Dermis blood vessel endothelial cell (primary cell): ENCODE results near the gene B3GAT1. TPM values are rescaled to one million over a fixed set of nuclear protein-coding genes. Genes with fewer than 3 reads are reported as not detected.

ENCODE experiments used
- DNase-seq: peaks from one replicate; pipeline ENCODE4 v3.0.0; 2010
- total RNA-seq: library from RNA; depleted of rRNA; stranded (reverse); fragments of >200 nt; gene quantifications from 2 replicates; pipeline ENCODE4 v1.2.3, GENCODE V29; 2014

Gene B3GAT1
- total RNA-seq, 1 donor from 2014 or later: not detected

DNA sequence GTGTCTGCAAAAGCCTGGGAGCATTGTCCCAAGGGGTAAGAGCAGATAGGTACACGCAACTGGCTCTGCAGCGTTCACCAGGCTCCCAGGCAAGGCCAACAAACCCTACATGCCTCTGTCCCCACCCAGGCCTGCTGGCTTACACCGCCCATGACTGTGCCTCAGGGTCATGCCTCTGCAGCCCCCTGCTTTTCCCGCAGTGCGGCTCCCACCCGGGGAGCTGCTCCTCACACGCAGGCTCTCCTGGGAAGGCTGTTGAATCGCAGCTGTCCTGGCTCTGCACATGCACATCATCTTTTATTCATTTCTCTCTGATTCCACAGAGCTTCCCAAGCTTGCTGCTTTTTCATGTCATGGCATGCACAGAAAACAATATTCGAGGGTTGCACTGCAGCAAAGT, 29.2 kb upstream of the B3GAT1 start:
- DNase-seq: no peak

DNA sequence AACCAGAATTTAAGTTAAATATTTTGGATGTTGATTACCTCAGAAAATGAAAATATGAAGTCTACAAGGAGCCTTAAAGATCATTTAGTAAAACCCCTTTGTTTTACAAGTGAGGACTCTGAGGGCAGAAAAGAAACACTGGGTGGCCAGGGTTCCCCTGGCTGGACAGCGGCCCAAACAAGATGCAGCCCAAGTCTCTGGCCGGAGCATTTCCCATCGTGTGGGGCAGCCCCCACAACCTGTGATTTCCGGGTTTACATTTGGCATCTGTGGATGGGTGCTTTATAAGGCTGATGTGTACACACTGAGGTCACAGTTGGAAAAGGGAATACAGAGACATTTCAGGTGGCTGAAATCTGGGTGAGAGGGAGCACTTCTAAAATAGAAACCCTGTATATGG, 28.8 kb upstream of the B3GAT1 start:
- no peak for DNase-seq

DNA sequence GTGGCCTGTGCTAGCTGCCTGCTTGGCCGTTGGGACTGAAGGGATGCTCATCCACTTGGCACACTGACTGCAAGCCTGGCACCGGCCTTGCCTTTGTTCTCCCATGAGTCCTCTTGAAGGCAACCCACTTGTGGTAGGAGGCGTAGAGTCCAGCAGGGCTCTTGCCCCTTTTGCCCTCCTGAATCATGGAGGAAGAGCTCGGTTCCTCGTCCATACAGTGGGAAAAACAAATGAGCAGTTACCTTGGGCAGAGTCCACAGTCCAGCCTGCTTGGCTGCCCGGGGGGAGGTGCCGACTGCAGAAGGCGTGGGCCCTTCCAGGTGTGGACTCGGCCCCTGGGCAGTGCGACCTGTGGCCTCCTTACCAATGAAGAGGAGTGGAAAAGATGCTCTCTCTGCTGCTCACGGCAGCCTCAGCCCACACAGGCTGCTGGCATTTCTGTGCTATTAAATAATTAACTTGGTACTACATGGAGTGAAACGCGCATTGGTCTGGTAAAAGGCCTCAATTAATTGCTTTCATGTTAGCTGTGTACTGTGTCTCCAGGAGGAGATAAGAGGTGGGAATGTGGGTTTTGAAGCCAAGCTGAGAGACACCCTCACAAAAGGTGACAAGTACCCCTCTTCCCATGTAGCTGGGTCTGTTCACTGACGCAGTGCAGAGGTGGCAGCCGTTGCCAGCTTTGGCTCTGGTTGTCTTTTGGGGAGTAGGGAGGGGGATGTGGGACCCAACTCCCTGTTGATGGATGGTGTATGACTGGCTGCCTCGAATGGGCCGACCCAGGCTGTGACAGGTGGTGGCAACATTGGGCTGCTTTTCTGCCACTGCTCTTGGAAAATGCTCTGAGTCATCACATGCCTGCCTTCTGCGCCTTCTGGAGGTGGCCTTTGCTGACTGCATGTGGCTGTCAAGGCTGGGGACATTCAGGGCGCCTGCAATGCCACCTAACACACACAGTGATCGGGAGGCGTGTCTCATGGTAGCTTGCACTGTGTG, 26.8 kb upstream of the B3GAT1 start:
- no peak for DNase-seq

DNA sequence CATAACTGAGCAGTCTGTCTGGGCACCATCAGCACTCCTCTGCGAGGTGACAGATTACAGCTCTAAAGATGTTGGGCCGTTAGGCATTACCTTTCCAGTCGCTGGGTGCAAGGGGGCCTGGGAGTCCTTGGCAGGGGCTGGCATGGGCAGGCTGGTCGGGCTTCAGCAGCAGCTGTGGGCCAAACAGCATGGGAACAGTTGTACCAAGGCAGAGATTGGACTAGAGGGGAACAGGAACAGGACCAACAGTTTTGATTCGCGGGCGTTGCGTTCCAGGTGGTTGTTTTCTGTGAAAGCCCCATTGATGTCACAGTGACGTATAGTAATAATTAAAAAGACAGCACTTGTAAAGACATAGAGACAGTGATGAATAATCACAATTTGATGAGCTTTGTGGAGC, 25.8 kb upstream of the B3GAT1 start:
- DNase-seq: no peak

DNA sequence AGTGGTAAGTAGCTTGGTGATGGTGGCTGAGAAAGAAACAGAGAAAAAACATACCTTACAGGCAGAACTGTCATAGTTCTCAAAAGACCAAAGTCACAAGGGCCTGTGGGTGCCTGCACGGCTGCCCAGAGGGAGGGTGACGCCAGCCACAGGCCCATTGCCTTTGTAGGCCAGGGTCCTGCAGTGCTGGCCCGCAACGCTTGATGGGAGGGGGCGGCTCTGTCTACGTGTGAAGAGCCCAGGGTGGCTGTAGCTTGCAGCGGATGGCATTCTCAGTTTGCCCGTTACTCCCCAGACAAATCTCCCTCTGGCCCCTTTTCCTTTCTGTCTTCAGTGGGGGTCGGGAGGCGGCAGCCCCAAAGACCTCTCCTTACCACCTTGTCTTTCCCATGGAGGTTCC, 24.7 kb upstream of the B3GAT1 start:
- no peak for DNase-seq

DNA sequence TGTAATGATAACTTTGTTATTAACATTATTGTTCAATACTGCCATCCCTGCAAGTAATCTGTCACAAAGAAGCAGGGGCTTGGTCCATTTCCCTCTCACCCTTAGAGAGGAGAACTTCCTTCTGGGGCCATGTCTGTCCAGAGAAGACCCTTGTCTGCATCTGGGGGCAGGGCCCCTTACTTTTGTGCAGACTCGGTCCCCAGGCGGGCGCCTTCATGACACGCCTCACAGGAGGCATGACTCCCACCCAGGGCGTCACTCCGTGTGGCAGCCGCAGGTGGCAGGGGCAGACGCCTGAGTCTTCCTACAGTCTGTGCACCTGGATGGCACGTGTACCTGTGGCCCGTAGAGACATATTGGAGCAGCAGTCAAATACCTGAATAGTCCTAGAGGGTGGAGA, 21.8 kb upstream of the B3GAT1 start:
- no peak for DNase-seq

DNA sequence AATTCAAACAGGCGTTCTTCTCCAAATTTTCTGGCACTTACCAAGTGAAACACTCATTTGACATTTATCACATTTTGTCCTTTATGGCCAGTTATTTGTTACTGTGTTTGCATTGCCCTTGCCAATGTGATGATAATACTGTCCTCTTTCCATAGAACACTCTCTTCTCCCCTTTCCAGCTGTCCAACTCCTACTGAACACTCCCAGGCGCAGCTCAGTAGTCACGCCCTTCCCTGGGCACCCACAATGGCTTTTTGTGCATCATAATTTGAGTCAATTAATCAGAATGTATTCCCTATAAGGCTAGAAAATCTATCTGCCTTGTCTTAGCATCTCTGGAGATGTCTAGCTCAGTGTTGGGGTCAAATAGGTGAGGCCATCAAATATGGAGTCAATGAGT, 21.2 kb upstream of the B3GAT1 start:
- no peak for DNase-seq

DNA sequence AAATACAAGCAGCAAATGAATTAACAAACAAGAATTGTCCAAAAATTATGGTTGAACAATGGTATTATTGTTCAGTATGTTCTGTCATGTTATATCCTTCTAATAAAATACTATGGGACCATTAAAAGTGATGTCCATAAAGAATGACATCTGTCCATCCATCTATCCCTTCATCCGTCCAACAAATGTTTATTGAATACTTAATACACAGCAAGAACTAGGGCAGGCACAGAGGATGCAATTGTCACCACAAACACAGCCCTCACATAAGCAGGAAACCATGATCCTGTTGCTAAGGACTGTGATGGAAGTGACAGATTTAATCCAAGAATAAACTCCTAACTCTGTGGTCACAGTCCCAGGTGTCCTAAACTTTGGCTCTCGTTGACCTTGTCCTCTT, 20.7 kb upstream of the B3GAT1 start:
- no peak for DNase-seq

DNA sequence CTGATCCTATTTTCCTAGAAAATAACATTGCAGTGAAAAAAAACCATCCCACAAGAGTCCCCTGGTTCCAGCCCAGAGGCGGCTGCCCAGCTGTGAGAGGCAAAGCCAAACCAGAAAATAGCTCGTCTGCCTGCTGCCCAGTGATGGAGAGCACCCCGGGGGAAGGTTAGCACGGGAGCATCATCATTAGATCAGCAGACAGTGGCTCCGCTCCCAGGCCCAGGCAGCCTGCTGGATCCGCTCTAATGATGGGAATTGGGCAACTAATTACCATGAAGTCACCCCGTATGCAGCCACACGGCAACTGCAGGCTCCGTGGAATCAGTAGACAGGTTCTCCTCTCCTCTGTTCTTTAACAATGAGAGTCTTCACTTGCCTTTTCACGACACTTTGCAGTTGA, 17.1 kb upstream of the B3GAT1 start:
- no peak for DNase-seq

DNA sequence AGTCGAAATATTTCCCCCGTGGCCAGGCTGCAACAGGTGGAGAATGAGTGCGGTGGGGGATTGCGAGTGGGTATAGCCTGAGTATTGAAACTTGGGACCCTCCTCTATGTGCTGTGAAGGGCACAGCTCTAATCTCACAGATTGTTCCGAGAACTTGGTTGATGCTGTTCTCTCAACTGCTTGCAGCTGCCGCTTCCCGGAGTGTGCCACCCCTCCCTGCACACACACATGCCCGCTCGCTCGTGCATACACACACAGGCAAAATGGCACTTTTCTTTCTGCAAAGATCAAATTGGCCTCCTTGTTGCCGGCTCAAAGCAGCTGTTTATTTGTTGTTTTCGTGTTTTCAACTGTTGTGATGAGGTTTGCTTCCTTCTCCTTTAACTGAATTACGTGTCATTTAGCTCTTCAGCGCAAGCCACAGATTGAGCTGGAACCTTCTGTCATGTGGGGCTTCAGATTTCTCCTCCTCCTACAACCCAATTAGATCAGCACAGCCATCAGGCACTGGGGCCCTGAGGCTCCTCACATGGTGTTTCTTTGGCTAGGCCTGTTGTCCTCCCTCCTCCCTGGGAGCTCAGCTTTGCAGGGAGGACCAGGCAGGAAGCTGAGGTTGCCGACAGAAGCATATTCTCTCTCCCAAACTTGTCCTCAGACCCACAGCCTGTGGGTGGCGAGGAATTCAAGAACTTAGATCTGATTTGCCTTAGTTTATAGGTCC, 13.9 kb upstream of the B3GAT1 start:
- DNase-seq: no peak

DNA sequence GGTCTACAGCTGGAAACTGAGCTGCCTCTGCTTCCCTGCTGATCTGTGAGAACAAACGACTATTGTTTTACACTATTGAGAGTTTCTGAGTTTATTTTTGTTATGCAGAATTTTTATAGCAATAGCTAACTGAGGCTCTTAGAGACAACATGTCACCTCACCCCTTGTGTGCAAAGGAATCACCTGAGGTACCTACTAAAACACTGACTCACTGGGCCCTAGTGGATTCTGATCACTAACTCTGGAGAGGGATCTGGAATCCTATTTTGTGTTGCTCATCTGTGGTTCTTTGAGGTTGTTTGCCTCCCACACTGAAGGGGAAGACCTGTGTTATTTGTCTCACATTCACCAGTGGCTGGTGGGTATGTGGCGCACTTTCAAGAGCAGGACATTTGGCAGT, 13.4 kb upstream of the B3GAT1 start:
- no peak for DNase-seq

DNA sequence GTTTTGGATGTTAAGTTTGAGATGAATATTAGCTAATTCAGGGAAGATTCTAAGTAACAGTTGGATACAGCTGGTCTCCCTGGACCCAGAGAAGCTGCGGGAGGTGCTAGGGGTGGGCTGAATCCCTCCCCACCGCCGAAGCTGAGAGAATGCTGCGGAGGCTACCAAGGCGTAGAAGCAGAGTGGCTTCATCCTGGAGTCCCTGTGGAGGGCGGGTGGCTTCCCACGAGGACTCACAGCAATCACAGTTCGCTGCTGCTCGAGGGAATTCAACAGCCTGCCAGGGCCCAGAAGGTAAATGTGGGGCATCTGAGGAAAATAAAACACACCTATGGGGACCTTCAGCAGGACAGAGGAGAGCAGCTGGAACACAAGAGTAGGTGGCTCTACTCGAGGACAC, 11.1 kb upstream of the B3GAT1 start:
- DNase-seq: no peak

DNA sequence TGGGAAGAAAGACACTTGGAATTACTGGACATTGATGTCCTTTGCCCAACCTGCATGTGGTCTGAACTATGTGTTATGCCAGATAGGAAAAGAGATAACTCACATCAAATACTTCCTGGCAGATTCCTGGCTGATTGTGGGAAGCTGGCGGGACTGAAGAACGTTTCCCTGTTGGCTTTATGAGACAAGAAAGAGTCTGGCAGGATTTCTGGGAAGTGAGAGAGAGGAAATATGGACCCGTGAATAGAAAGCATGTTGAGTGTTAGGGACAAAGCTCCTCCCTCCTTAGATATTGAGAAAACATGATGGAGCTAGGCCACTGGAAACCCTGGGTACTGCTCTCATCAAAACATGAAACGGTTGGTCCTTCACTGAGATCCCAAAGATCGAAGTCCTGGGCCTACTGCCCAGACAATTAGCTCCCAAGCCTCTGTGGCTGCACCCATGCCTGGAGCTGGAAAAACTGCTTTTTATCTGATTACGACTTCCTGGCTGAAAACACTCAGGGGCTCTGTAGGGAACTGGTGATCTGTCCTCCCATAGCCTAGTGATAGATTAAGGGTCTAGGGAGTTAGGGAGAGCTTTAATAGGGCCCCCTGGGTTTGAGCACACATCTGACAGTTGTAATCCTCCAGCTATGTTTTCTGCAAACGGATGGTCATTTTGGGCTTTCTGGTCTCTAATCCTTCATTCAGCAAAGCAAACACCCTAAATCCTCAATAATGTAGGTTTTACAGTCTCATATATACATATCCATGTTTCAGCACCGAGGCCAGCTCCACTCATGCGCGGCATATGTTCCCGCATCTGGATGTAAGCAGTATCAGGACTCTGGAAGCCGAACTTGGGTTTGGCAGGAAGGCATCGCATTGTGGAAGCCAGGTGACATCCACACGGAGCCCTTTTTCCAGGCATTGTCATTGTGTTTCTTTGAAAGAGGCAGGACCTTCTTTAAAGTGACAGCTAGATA, 6.1 kb upstream of the B3GAT1 start:
- peak; percentile 31 for DNase-seq

DNA sequence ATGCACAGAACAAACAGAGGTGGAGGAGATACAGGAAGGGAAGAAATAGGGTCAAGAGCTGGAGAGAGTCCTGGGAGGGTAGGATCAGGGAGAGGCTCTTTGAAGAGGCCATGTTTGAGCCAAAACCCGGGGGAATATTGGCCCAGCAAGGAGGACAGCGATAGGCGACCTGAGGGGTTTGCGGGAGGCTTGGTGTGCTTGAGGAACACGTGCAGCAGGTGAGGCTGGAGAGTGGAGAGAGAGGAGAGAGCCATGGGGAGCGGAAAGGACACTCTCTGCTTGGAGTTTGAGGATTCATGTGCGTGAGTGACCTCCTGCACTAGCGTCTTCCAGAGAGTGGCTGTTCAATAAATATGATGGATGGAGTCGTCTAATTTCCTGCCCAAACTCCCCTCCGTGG, 4.7 kb upstream of the B3GAT1 start:
- DNase-seq: no peak

DNA sequence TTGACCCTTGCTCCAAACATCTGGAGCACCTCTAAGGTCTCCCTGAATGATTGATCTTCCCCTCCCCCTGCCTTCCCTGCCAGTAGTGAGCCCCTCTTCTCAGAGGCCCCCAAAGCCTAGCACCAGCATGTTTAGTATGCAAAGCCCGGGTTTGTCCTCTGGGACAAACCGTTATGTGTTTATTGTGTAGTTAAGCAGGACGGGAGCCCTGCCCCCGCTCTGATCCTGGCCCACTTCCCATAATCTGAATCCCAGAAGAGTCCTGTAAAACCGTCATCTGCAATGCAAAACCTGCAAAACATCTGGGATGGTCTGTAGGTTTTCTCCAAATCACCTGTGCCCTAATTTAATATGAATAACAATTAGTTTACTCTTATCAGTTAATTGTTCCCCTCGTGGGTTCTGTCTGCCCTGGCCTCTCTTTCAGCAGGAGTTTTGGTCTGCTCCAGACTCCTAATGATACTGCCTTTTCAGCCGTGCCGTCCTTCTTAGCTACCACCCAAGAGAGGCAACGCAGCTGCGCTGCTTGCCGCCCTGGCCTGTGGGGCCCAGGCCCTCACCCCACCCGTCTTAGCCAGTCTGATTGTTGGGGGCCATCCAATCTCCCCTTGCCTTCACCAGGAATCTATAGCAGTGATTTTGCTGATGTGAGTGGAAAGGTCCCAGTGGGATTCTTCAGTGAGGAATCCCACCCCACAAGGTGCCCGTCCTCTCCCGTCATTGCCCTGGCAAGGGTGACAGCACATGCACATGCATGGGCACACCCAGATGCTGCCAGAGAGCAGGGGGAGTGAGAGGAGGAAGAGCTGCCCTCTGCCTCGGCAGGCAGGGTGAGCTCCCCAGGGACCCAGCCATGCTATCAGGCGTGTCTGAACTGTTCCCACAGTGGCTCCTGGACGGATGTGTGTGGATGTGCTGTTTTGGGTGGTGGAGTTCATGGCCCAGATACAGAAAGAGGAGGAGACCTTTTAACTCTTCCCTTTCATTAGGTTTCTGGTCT, 3.0 kb upstream of the B3GAT1 start:
- no peak for DNase-seq

DNA sequence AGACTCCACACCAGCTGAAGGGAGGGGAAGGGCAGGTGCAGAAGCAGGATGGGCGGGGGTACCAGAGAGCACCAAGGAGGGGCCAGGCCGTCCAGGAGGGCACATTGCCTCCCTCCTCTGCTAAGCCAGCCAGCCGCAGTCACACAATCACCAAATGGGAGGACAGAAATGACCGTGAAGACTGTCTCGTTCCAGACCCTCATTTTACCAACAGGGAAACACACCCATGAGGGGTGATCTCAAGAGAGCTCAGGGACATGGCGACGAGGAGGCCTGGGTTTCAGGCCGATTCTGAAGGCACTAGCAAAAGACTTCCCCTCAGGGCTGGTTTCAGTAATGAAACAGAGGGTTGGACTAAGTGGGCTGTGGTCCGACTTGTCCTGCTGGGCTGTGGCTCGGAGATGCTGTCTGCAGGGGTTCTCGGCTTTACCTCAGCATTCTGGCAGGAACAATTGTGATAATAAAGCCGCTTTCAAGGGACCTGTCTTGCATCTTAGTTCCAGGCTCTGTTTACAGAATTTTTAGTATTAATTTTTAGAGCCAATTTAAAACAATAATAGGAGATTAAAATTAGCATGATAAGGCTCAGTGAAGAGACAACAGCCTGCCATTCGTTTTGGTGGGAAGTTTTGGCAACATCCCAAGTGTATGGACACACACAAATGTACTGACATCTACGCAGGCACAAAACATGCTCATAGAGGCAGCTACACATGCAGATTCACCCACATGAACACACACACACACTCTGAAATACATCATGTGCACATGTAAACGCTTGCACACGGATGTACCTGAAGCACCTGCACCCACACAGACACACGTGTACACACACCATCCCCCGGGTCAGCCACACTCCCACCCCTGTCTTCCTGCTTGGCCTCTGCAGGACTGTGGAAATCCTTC, 2.0 kb upstream of the B3GAT1 start:
- no peak for DNase-seq

DNA sequence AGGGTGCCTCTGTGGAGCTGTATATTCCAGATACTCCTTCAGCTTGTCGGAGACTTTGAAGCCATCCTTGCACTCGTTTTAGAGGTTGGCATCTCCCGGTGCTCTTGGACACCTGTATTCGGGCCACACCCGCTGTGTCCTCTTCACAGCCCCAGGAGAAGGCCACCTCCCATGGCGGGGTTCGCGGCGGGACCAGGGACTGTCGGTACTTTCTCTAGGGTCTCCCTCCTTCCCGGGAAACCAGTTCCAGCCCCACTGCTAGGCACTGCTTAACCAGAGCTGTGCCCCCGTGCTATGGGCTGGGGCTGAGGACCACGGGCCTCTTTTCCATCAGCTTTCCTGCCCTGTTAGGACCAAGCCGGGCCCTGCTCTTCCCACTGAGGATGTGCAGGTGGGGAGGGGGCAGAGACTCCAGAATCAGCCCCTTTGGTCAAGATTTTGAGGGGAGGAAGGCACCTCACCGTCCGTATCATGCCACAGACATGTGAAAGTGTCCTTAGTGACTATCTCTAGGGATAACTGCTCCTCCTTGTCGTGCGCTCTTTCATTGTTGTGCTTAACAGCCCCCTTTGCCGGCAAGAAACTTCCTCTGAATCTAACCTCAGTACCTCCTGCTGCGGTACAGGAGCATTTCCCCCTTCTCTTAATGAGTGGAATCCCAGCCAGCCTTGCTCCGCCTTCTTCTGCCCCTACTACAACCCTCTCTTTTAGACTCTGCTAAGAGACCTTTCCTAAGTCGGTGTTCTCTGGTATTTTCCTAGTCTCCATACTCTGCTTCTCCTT, 1.2 kb upstream of the B3GAT1 start:
- no peak for DNase-seq

DNA sequence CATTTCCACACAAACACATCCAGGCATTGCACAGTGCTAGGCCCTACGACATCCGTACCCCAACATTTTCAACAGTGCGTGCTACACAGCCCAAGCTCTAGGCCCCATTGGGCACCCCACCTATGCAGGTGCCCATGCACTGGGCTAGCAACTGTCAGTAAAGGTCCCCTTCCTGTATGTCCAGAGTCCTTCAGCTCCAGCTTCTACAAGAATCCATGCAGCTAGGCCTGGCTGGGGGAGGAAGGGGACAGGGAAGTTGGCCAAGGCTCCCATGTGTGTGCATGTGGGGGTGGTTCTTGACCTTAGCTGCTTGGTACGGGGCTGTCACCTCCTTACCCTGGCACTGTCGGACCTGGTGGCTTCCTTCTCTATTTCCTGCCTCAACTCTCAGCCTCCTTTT, 1.3 kb downstream of the B3GAT1 start:
- no peak for DNase-seq
